Lung microvascular endothelial cell (primary cell): Measurements from ENCODE around the gene DCAF12L1. TPM values are rescaled to one million over a fixed set of nuclear protein-coding genes. Genes with fewer than 3 reads are reported as not detected.

Source experiments
- DNase-seq, 2 donors: peaks; one replicate each; pipeline versions ENCODE4 v3.0.0 to v3.0.0-alpha.2; 2010; ENCODE audit warnings: low read depth in 2 of 2
- total RNA-seq: library from RNA; depleted of rRNA; stranded (reverse); fragments of >200 nt; gene quantifications from 2 replicates; pipeline ENCODE4 v1.2.1, GENCODE V29; 2014

Gene DCAF12L1
- total RNA-seq, result under 0.01 TPM in 1 of 2 replicates, not detected in the other

- no peak for DNase-seq
These were observed at the start of gene DCAF12L1 for GRCh38 chrX:126552313-126553022. Gene DCAF12L1 (minus strand): TSS chrX:126552814. CDS start chrX:126552608, 206 bp downstream.

GRCh38 chrX:126580877-126581276 lies 28.3 kb upstream of the DCAF12L1 start:
- no peak for DNase-seq

- no peak for DNase-seq
These were observed 23.3 kb upstream of the DCAF12L1 start for GRCh38 chrX:126575911-126576310.

- no peak for DNase-seq
These were observed 4.5 kb upstream of the DCAF12L1 start for GRCh38 chrX:126557151-126557550.

GRCh38 chrX:126551725-126552312 lies 795 bp downstream of the DCAF12L1 start:
- no peak for DNase-seq

GRCh38 chrX:126551306-126551705 lies 1.3 kb downstream of the DCAF12L1 start:
- DNase-seq, result no peak

- DNase-seq, result no peak
These were observed 1.8 kb downstream of the DCAF12L1 start for GRCh38 chrX:126550816-126551215.

- DNase-seq, result no peak
These were observed 42.7 kb downstream of the DCAF12L1 start for GRCh38 chrX:126509923-126510322.
